B cell (primary cell): ENCODE results near the gene RASGRF2. TPM values are rescaled to one million over a fixed set of nuclear protein-coding genes. Genes with fewer than 3 reads are reported as not detected.

ENCODE experiments used
- ATAC-seq: fragments of 200-7000 bp; cut with Tn5 transposase; one replicate; pipeline ENCODE4 v1.10.0; 2021; ENCODE audit warnings: low read depth, mild to moderate bottlenecking, moderate number of reproducible peaks, moderate library complexity
- CTCF ChIA-PET: fragments of 350-600 bp; sonication (Branson Sonifier 250); formaldehyde crosslinking; loops from one replicate; lab custom pipeline; 2021; ENCODE audit warnings: antibody characterized with exemption, inconsistent platforms; lab: Charles Lee
- POLR2A ChIA-PET: fragments of 350-600 bp; sonication (Branson Sonifier 250); formaldehyde crosslinking; loops from one replicate; lab custom pipeline; 2021; ENCODE audit warnings: antibody characterized with exemption; lab: Charles Lee
- DNase-seq: peaks from one replicate; pipeline ENCODE4 v3.0.0; 2013
- H2AFZ ChIP-seq: 2 replicates; pipeline ENCODE4 v1.6.1; 2012; ENCODE audit warnings: mild to moderate bottlenecking, low read depth, low read length; ENCODE audit not compliant: insufficient read depth, poor library complexity, severe bottlenecking
- H3K27ac ChIP-seq, 2 donors: 1 replicate in 1 of 2; 2 replicates in 1 of 2; pipeline ENCODE4 v1.5.1; 2012 to 2013; ENCODE audit warnings: low read length in 2 of 2, mild to moderate bottlenecking in 2 of 2, moderate library complexity in 1 of 2
- H3K27me3 ChIP-seq, 4 experiments: fragments of 200-600 bp in 1 of 4; sonication (generic) in 1 of 4; replicated peaks in 1 of 4; 1 replicate in 2 of 4; 2 replicates in 2 of 4; pipeline versions ENCODE4 v1.6.1 to v1.7.0; 2013 to 2016; ENCODE audit warnings: low read length in 3 of 4, mild to moderate bottlenecking in 2 of 4, mixed read lengths in 1 of 4, moderate library complexity in 1 of 4; ENCODE audit not compliant: insufficient read depth in 4 of 4, control insufficient read depth in 3 of 4; ENCODE audit errors: control extremely low read depth in 1 of 4
- H3K36me3 ChIP-seq, 2 experiments: replicated peaks in 1 of 2; 1 replicate in 1 of 2; 2 replicates in 1 of 2; pipeline versions ENCODE4 v1.6.1 to v1.7.1; 2013; ENCODE audit warnings: low read length in 1 of 2; ENCODE audit not compliant: insufficient read depth in 2 of 2, control insufficient read depth in 1 of 2; ENCODE audit errors: control extremely low read depth in 1 of 2, extremely low read depth in 1 of 2
- H3K4me1 ChIP-seq, 2 donors: fragments of 200-600 bp in 1 of 2; sonication (generic) in 1 of 2; 1 replicate in 1 of 2; 2 replicates in 1 of 2; pipeline versions ENCODE4 v1.5.1 to v1.6.1; 2013 to 2017; ENCODE audit warnings: low read length in 2 of 2; ENCODE audit not compliant: control insufficient read depth in 2 of 2, insufficient read depth in 2 of 2
- H3K4me2 ChIP-seq: replicated peaks from 2 replicates; pipeline ENCODE3; 2012; ENCODE audit warnings: mild to moderate bottlenecking, low read depth, low read length; ENCODE audit not compliant: poor library complexity, severe bottlenecking
- H3K4me3 ChIP-seq, 5 experiments: fragments of 200-600 bp in 1 of 5; sonication (generic) in 1 of 5; 1 replicate in 3 of 5; 2 replicates in 2 of 5; pipeline versions ENCODE4 v1.5.1 to v1.7.0; 2011 to 2016; ENCODE audit warnings: low read length in 4 of 5, mild to moderate bottlenecking in 4 of 5, low read depth in 2 of 5, control low read depth in 1 of 5, moderate library complexity in 1 of 5; ENCODE audit not compliant: insufficient read depth in 1 of 5; ENCODE audit errors: control extremely low read depth in 1 of 5, extremely low read depth in 1 of 5
- H3K79me2 ChIP-seq: fragments of 200-600 bp; sonication (generic); one replicate; pipeline ENCODE4 v1.6.0; 2016; ENCODE audit warnings: low read length; ENCODE audit not compliant: control insufficient read depth, insufficient read depth
- H3K9ac ChIP-seq: fragments of 200-600 bp; sonication (generic); 2 replicates; pipeline ENCODE4 v1.6.1; 2017; ENCODE audit warnings: mild to moderate bottlenecking, low read length, moderate library complexity
- H3K9me3 ChIP-seq, 3 donors: one replicate each; pipeline versions ENCODE4 v1.6.1 to v1.7.1; 2013; ENCODE audit warnings: low read length in 2 of 3; ENCODE audit not compliant: control insufficient read depth in 2 of 3, insufficient read depth in 1 of 3; ENCODE audit errors: control extremely low read depth in 1 of 3
- H4K20me1 ChIP-seq: 2 replicates; pipeline ENCODE4 v1.6.0; 2012; ENCODE audit warnings: mild to moderate bottlenecking, low read length; ENCODE audit not compliant: insufficient read depth, control insufficient read depth, poor library complexity, severe bottlenecking
- H3K27ac Mint-ChIP-seq: one replicate; pipeline ENCODE4 v1.8.0; 2021; ENCODE audit warnings: mixed read lengths
- H3K27me3 Mint-ChIP-seq: one replicate; pipeline ENCODE4 v1.8.0; 2021; ENCODE audit warnings: mixed read lengths
- H3K4me1 Mint-ChIP-seq: one replicate; pipeline ENCODE4 v1.8.0; 2021; ENCODE audit warnings: mixed read lengths
- H3K4me3 Mint-ChIP-seq: one replicate; pipeline ENCODE4 v1.8.0; 2021; ENCODE audit warnings: mixed read lengths
- H3K9me3 Mint-ChIP-seq: one replicate; pipeline ENCODE4 v1.8.0; 2022; ENCODE audit warnings: mixed read lengths; ENCODE audit not compliant: insufficient read depth
- EZH2 ChIP-seq: IDR thresholded peaks from 2 replicates; pipeline ENCODE4 v1.6.1; 2012; ENCODE audit warnings: borderline replicate concordance, low read depth, mild to moderate bottlenecking, moderate library complexity, low read length; ENCODE audit not compliant: insufficient read depth, poor library complexity, severe bottlenecking
- whole genome bisulfite sequencing: methylation state at CpG from one replicate; pipeline ENCODE4 v1.1.5; 2013; ENCODE audit warnings: missing lambda C conversion rate; ENCODE audit not compliant: insufficient coverage; 5-methylcytosine and 5-hydroxymethylcytosine counted together
- intact Hi-C: fragments of 100-400 bp; cut with micrococcal nuclease; formaldehyde crosslinking; loops from one replicate; pipeline ENCODE4 v1.10.0; 2022
- polyA plus RNA-seq: library from polyadenylated mRNA; depleted of rRNA; stranded (reverse); fragments of >200 nt; gene quantifications from 2 replicates; pipeline ENCODE4 v1.2.3, GENCODE V29; 2012
- total RNA-seq, 2 donors: library from RNA; stranded (reverse); fragments of 120-200 nt in 1 of 2; gene quantifications; 1 replicate in 1 of 2; 2 replicates in 1 of 2; pipeline versions ENCODE4 v1.2.3 to v1.2.4, GENCODE V29; 2013 to 2022
- TF ChIP-seq, protein P1 (sequence below): fragments of 200-600 bp; IDR thresholded peaks from one replicate; pipeline ENCODE4 v1.8.0; 2022; ENCODE audit warnings: antibody characterized with exemption, mild to moderate bottlenecking

The RASGRF2 gene
- total and polyA plus RNA-seq, 2 donors (not counting 1 experiment from before 2014, with no cell fraction given) = 0.04 to 0.37 TPM

- Histone ChIP-seq H2AFZ (no peak overlapping the region), H4K20me1 (no peaks in the 10 kb centered on the region), H3K4me1 (peaks cover 6 to 9% of the 10 kb centered on the region in 2 donors), H3K4me3 (no peak overlapping the region), H3K27ac (no peak overlapping the region), H3K9me3 (no peaks in the 10 kb centered on the region), H3K27me3 (no peaks in the 10 kb centered on the region), H3K9ac (no peak overlapping the region), H3K36me3 (no peaks in the 10 kb centered on the region), H3K4me2 (no peak overlapping the region), H3K79me2 (no peaks in the 10 kb centered on the region)
- Mint-ChIP-seq H3K27me3 (no peaks in the 10 kb centered on the region), H3K4me1 (peaks cover 11% of the 10 kb centered on the region), H3K9me3 (no peaks in the 10 kb centered on the region), H3K4me3 (no peak overlapping the region), H3K27ac (no peak overlapping the region)
- no peak for ATAC-seq
- DNase-seq = no peak
- POLR2A ChIA-PET = no interaction called here
- 94% methylated on average over 2 of the region's 3 CpGs for WGBS
- CTCF ChIA-PET = interaction anchor here (0.7 kb wide), 1 partner anchor 21 kb away, joined by 3 read pairs; no protein-coding TSS in a partner anchor
- intact Hi-C loops = no loop called here
- TF ChIP-seq, protein P1, sequence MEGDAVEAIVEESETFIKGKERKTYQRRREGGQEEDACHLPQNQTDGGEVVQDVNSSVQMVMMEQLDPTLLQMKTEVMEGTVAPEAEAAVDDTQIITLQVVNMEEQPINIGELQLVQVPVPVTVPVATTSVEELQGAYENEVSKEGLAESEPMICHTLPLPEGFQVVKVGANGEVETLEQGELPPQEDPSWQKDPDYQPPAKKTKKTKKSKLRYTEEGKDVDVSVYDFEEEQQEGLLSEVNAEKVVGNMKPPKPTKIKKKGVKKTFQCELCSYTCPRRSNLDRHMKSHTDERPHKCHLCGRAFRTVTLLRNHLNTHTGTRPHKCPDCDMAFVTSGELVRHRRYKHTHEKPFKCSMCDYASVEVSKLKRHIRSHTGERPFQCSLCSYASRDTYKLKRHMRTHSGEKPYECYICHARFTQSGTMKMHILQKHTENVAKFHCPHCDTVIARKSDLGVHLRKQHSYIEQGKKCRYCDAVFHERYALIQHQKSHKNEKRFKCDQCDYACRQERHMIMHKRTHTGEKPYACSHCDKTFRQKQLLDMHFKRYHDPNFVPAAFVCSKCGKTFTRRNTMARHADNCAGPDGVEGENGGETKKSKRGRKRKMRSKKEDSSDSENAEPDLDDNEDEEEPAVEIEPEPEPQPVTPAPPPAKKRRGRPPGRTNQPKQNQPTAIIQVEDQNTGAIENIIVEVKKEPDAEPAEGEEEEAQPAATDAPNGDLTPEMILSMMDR = no peak
- TF ChIP-seq EZH2 = no peak
Observed at GRCh38 chr5:80926979-80927656, 33.0 kb upstream of the RASGRF2 start.

DNA sequence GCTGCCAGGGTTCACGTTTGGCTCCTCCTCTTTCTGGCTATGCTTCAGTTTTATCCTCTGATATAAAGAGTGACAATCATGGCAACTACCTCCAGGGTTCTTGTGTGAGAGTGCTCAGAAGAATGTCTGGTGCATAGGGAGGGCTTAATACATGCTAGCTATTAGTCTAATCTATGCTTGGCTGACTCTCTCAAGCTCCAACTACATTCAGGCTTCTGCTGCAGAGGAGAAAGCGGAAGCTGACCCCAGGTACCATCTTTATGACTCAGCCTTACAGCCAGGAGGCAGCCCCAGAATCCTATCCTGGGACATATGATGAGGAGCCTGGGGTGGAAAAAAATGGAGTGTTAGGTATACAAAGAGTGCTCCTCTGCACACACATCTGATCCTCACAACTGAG lies 32.1 kb upstream of the RASGRF2 start:
- H3K4me1 ChIP-seq = peaks cover 6 to 9% of the 10 kb centered on the region in 2 donors
- ATAC-seq = no peak
- ChIA-PET POLR2A (no interaction called here), CTCF (no interaction called here)
- no peak overlapping the region for H3K4me2 ChIP-seq
- Mint-ChIP-seq H3K27me3 (no peaks in the 10 kb centered on the region), H3K4me3 (no peak overlapping the region), H3K27ac (no peak overlapping the region), H3K9me3 (no peaks in the 10 kb centered on the region), H3K4me1 (peaks cover 11% of the 10 kb centered on the region)
- H3K79me2 ChIP-seq = no peaks in the 10 kb centered on the region
- DNase-seq = no peak
- H3K9me3 ChIP-seq = no peaks in the 10 kb centered on the region
- H3K27ac ChIP-seq = no peak overlapping the region
- TF ChIP-seq, protein P1 = no peak
- TF ChIP-seq EZH2 = no peak
- H3K9ac ChIP-seq = no peak overlapping the region
- H3K27me3 ChIP-seq = no peaks in the 10 kb centered on the region
- intact Hi-C loops = no loop called here
- H2AFZ ChIP-seq = no peak overlapping the region
- WGBS = 40% methylated on average over 1 of the region's 2 CpGs
- no peaks in the 10 kb centered on the region for H4K20me1 ChIP-seq
- no peaks in the 10 kb centered on the region for H3K36me3 ChIP-seq
- H3K4me3 ChIP-seq = no peak overlapping the region
